Measurements from ENCODE around the gene KLHL30. TPM values are rescaled to one million over a fixed set of nuclear protein-coding genes. Genes with fewer than 3 reads are reported as not detected.

KLHL30 gene
- total and polyA plus RNA-seq, 4 donors = 0.10 to 0.28 (median 0.13) TPM

DNA sequence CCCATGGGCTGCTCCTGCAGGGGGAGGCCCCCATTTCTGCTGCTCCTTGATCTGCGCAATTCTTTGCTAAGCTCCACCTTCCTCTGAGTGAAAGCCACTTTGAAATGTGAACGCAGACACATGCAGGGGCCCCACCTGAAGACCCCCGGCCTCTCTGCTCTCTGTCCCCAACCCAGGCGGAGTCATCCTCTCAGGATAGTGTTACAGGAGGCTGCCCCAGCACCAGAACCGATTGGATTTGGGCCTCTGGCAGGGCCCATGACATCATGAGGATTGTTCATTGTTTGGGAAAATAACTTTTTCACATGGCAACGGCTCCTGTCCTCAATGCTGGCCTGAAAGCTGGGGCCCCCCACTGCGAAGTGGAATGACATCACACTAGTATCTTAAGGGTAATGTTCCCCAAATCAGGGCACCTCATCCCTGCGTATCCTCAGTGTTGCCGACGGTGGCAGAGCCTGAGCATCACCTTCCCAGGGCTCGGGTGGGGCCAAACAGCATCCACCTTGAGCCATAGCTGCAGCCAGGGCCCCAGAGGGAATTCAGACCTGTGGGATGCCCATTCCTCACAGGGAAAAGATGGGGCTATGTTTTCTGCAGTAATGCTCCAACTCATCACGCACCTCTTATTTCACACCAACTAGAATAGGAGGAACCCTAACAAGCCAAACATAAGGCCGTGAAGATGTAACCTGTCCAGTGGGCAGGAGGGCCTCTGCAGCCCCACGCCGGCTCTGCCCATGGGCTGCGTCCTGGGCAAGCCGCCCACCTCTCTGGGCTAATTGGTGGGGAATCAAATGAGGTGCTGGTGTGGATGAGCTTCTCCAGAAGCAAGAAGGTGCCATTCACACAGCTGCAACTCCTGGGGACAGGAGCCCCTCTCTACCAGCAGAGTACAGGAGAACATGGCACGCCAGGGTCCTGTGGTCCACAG is 17.6 kb downstream of the KLHL30 start:
- DNase-seq (ENCODE audit: low read depth in 4 of 6, low spot score in 6 of 6) = no peak
- peaks cover 25% of the 10 kb centered on the region for H3K4me1 ChIP-seq (ENCODE audit: control insufficient read depth, insufficient read depth, low read length)
- no peak overlapping the region for H3K27ac ChIP-seq (ENCODE audit: low read depth, low read length)
- H3K4me3 ChIP-seq (ENCODE audit: low read depth, low read length) = no peak overlapping the region
- no peaks in the 10 kb centered on the region for H3K9me3 ChIP-seq (ENCODE audit: control insufficient read depth, insufficient read depth, low read length)
- H3K27me3 ChIP-seq (ENCODE audit: control insufficient read depth, insufficient read depth, low read length) = peaks cover 26% of the 10 kb centered on the region
- no peaks in the 10 kb centered on the region for H3K36me3 ChIP-seq (ENCODE audit: control insufficient read depth, insufficient read depth, low read length)
- 80% methylated on average over 17 of the region's 18 CpGs for WGBS (ENCODE audit: insufficient coverage)

- peaks cover 25% of the 10 kb centered on the region for H3K4me1 ChIP-seq (ENCODE audit: control insufficient read depth, insufficient read depth, low read length)
- H3K36me3 ChIP-seq (ENCODE audit: control insufficient read depth, insufficient read depth, low read length) = peaks cover 6% of the 10 kb centered on the region
- H3K9me3 ChIP-seq (ENCODE audit: control insufficient read depth, insufficient read depth, low read length) = no peaks in the 10 kb centered on the region
- DNase-seq (ENCODE audit: low read depth in 4 of 6, low spot score in 6 of 6) = no peak
- 61% methylated on average over 7 of the region's 14 CpGs for WGBS (ENCODE audit: insufficient coverage)
- H3K4me3 ChIP-seq (ENCODE audit: low read depth, low read length) = no peak overlapping the region
- H3K27ac ChIP-seq (ENCODE audit: low read depth, low read length) = no peak overlapping the region
- H3K27me3 ChIP-seq (ENCODE audit: control insufficient read depth, insufficient read depth, low read length) = peaks cover 28% of the 10 kb centered on the region
Observed at GRCh38 chr2:238157506-238158017, 19.1 kb downstream of the KLHL30 start.

- H3K4me1 ChIP-seq (ENCODE audit: control insufficient read depth, insufficient read depth, low read length) = peaks cover 28% of the 10 kb centered on the region
- no peaks in the 10 kb centered on the region for H3K9me3 ChIP-seq (ENCODE audit: control insufficient read depth, insufficient read depth, low read length)
- peaks cover 7% of the 10 kb centered on the region for H3K36me3 ChIP-seq (ENCODE audit: control insufficient read depth, insufficient read depth, low read length)
- H3K27ac ChIP-seq (ENCODE audit: low read depth, low read length) = no peak overlapping the region
- DNase-seq (ENCODE audit: low read depth in 4 of 6, low spot score in 6 of 6) = no peak
- H3K4me3 ChIP-seq (ENCODE audit: low read depth, low read length) = no peak overlapping the region
- H3K27me3 ChIP-seq (ENCODE audit: control insufficient read depth, insufficient read depth, low read length) = peaks cover 33% of the 10 kb centered on the region
- 43% methylated on average over 21 of the region's 21 CpGs for WGBS (ENCODE audit: insufficient coverage)
Observed at GRCh38 chr2:238158018-238158508, 19.6 kb downstream of the KLHL30 start.

GRCh38 chr2:238158509-238159070 is 20.1 kb downstream of the KLHL30 start, which contains the start of gene ERFE:
TSS of gene ERFE (plus strand) at chr2:238158970. CDS start at chr2:238159008, 38 bp downstream.
- H3K9me3 ChIP-seq (ENCODE audit: control insufficient read depth, insufficient read depth, low read length) = no peaks in the 10 kb centered on the region
- peaks cover 7% of the 10 kb centered on the region for H3K36me3 ChIP-seq (ENCODE audit: control insufficient read depth, insufficient read depth, low read length)
- no peak within 1 kb of the TSS for H3K4me3 ChIP-seq (ENCODE audit: low read depth, low read length)
- H3K4me1 ChIP-seq (ENCODE audit: control insufficient read depth, insufficient read depth, low read length) = peaks cover 33% of the 10 kb centered on the region
- H3K27ac ChIP-seq (ENCODE audit: low read depth, low read length) = no peak within 1 kb of the TSS
- WGBS (ENCODE audit: insufficient coverage) = 6% methylated on average over 54 of the region's 61 CpGs
- peak in 5 of 6 donors; percentile 4 to 76 (median 22) for DNase-seq (ENCODE audit: low read depth in 4 of 6, low spot score in 6 of 6)
- peaks cover 38% of the 10 kb centered on the region for H3K27me3 ChIP-seq (ENCODE audit: control insufficient read depth, insufficient read depth, low read length)

GRCh38 chr2:238159071-238159539 is 20.6 kb downstream of the KLHL30 start:
- Histone ChIP-seq H3K36me3 (ENCODE audit: control insufficient read depth, insufficient read depth, low read length) (peaks cover 7% of the 10 kb centered on the region), H3K4me3 (ENCODE audit: low read depth, low read length) (no peak overlapping the region), H3K27ac (ENCODE audit: low read depth, low read length) (no peak overlapping the region), H3K4me1 (ENCODE audit: control insufficient read depth, insufficient read depth, low read length) (peaks cover 33% of the 10 kb centered on the region), H3K27me3 (ENCODE audit: control insufficient read depth, insufficient read depth, low read length) (peaks cover 38% of the 10 kb centered on the region), H3K9me3 (ENCODE audit: control insufficient read depth, insufficient read depth, low read length) (no peaks in the 10 kb centered on the region)
- WGBS (ENCODE audit: insufficient coverage) = 2% methylated on average over 52 of the region's 52 CpGs
- no peak for DNase-seq (ENCODE audit: low read depth in 4 of 6, low spot score in 6 of 6)

GRCh38 chr2:238159661-238160205 is 21.3 kb downstream of the KLHL30 start:
- Histone ChIP-seq H3K4me3 (ENCODE audit: low read depth, low read length) (no peak overlapping the region), H3K27me3 (ENCODE audit: control insufficient read depth, insufficient read depth, low read length) (peaks cover 42% of the 10 kb centered on the region), H3K4me1 (ENCODE audit: control insufficient read depth, insufficient read depth, low read length) (peaks cover 36% of the 10 kb centered on the region), H3K36me3 (ENCODE audit: control insufficient read depth, insufficient read depth, low read length) (peaks cover 7% of the 10 kb centered on the region), H3K9me3 (ENCODE audit: control insufficient read depth, insufficient read depth, low read length) (no peaks in the 10 kb centered on the region), H3K27ac (ENCODE audit: low read depth, low read length) (no peak overlapping the region)
- WGBS (ENCODE audit: insufficient coverage) = 59% methylated on average over 9 of the region's 10 CpGs
- no peak for DNase-seq (ENCODE audit: low read depth in 4 of 6, low spot score in 6 of 6)

DNA sequence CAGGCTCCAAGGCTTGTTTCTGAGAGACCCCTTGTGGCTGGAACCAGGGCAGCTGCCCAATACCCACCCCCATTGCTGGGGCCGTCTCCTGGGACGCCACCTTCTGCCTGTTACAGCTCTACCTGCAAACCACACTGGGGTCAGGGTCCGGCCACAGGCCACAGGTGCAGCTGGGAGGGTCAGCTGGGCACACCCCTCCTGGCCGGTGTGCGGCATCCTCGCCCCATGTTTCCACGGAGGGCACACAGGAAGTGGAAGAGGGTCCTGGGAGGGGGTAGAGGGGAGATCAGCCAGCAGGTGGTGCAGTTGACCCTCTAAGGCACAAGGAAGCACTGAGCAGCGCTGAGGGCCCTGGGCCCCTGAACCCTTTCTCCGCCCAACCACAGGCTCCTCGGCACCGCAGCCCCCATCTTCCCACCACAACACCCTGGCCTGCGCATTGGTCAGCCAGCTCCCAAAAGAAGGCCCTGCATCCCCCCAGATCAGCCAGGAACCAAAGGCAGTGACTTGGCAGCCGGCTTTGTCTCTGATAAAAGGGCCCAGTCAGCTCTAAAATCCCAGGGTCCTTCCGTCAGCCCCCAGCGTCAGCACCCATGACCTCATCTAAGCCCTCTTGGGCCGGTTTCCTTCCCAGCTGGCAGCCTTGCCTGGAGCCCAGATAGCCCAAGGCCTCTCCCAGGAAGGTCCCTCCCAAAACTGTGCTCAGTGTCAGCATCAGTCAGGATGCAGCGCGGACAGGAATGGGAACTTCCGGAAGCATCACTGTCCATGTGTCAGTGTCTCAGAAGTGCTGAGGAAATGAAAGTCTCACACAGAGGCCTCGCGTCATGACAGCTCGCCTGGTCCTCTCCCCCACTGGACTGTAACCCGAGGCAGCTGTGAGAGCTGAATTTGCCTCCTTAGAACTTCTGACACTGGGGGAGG is 22.0 kb downstream of the KLHL30 start:
- no peak overlapping the region for H3K4me3 ChIP-seq (ENCODE audit: low read depth, low read length)
- H3K9me3 ChIP-seq (ENCODE audit: control insufficient read depth, insufficient read depth, low read length) = no peaks in the 10 kb centered on the region
- peaks cover 11% of the 10 kb centered on the region for H3K36me3 ChIP-seq (ENCODE audit: control insufficient read depth, insufficient read depth, low read length)
- H3K27me3 ChIP-seq (ENCODE audit: control insufficient read depth, insufficient read depth, low read length) = peaks cover 45% of the 10 kb centered on the region
- no peak overlapping the region for H3K27ac ChIP-seq (ENCODE audit: low read depth, low read length)
- peak in 1 of 6 donors; percentile 42 for DNase-seq (ENCODE audit: low read depth in 4 of 6, low spot score in 6 of 6)
- 64% methylated on average over 22 of the region's 23 CpGs for WGBS (ENCODE audit: insufficient coverage)
- peaks cover 36% of the 10 kb centered on the region for H3K4me1 ChIP-seq (ENCODE audit: control insufficient read depth, insufficient read depth, low read length)

DNA sequence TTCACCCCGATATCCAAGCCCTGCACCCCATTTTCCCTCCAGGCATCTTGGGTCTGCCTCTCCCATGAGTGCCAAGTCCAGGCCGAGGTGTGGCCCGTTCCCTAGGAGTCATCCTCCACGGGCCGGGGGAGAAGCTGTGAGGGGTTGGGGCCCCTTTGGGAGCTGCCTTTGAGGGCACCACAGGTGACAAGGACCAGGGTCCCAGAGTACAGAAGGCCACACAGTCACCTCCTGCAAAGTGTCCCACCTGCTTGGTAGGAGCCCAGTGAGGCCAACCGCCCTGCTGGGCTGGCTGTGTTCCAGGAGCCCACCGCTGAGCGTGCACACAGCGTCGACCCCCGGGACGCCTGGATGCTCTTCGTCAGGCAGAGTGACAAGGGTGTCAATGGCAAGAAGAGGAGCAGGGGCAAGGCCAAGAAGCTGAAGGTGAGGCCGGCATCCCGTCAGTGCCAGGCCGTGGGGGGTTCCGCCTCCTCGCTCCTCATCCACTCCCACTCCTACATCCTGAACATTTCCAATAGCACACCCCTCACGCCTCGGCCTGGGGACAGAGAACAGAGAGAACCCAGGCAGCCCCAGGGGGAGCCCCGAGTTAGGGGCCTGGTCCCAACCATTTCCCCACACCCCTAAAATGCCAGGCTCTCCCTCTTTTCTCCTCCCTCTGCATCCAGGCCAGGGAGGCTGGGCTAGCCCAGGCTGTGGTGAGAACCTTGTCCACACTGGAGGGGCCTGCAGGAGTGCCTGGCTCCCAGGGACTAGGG is 23.0 kb downstream of the KLHL30 start:
- peaks cover 45% of the 10 kb centered on the region for H3K27me3 ChIP-seq (ENCODE audit: control insufficient read depth, insufficient read depth, low read length)
- H3K36me3 ChIP-seq (ENCODE audit: control insufficient read depth, insufficient read depth, low read length) = peaks cover 18% of the 10 kb centered on the region
- WGBS (ENCODE audit: insufficient coverage) = 78% methylated on average over 19 of the region's 21 CpGs
- DNase-seq (ENCODE audit: low read depth in 4 of 6, low spot score in 6 of 6) = no peak
- H3K4me1 ChIP-seq (ENCODE audit: control insufficient read depth, insufficient read depth, low read length) = peaks cover 36% of the 10 kb centered on the region
- H3K4me3 ChIP-seq (ENCODE audit: low read depth, low read length) = no peak overlapping the region
- H3K27ac ChIP-seq (ENCODE audit: low read depth, low read length) = no peak overlapping the region
- H3K9me3 ChIP-seq (ENCODE audit: control insufficient read depth, insufficient read depth, low read length) = no peaks in the 10 kb centered on the region

All from spinal cord (tissue), 10 donors.